NCI-H2171 (cell line): ENCODE results near the gene ATMIN.

Experiments
- DNase-seq: peaks from one replicate; lab custom pipeline; 2025; lab: John Stamatoyannopoulos, UW

The ATMIN gene

DNA sequence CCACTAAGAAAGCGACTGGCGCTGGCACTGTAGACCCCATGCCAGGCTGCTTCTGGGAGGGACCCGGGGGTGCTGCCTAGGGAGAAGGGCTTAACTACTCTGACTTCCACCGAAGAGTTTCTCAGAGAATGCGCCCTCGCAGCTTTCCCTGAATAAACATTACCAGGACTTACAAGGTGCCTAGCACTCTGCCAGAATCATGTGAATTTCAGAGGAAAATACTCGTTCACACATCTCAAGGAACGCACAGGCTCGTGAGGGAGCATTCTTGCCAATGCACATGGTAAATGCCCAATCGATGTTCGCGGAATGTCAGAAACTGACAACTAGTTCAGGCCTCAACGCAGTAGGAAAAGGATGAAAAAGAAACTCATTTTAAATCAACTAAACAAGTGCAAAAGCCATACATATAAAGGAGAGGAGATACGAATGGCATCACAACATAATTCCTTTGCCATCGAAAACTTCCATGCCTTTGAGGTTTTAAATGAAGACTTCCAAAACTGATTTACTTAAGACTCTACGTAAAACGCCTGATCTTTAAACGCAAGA lies 30.0 kb upstream of the ATMIN start:
- DNase-seq, result no peak

DNA sequence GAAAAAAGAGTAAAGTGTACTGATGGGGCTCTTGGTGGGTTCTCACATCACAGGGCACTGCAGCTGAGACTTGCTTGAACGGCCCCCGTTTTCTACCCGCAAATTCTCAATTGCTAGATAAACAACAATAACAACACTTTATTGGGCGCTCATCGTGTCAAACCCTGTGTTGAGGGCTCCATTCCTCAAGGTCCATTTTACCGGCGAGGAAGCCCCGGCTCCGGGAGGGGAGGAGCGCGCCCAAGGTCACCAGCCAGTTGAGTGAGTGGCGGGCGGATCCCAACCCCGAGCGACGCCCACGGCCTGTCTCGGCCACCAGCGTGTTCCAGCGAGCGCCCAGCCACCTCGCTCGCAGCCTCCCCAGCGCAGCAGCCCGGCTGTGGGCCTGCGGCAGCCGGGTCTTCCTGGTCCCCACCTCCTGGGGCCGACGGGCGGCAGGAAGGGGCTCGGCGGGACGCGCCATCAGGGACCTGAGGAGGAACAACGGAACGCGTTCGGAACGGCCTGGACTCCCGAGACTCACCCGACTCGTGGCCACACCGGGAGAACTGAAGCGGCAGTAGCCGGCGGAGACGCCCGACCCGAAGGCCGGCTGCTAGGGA lies 29.3 kb upstream of the ATMIN start:
- peak; percentile 8 for DNase-seq

DNA sequence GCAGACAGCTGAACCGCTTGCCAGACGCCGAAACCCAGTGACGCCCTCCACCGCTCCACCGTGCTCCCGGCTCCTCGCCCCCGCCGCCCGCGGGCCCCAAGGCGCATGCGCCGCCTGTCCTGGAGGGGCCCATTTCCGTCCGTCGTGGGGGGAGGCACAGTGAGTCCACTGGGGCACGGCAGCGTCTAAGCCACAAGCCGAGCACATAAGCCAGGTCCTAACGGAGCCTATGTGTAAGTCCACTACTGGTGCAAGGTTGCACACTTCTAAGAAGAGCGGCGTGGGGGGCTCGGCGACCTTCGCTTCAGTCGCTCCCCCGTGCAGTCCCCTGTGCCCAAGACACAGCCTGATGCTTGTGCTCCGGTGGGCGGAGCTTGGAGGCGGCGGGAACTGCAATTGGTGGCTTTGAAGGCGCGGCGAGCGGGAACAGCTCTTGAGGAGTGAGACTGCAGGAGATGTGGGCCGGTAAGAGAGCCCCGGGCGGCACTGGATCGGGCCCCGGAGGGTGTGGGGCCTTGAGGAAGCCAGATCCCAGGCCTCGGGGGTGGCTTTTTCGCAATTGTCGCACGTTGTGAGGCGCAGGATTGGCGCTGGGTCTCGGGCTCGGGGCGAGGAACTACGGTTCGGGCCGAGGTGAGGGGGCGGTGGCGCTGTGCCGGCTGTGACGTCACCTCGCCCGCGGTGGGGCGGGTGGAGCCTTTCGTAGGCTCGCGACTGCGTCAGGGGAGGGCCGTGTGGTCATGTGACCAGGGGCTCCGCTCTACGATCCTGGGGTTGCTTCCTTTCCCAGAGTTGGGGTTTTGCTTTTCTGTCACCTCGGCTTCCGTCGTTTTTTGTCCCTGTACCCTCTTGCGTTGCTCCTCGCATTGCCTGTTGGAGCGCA lies 28.6 kb upstream of the ATMIN start, which contains the start of the genes CENPN and CMC2:
CENPN (plus strand) TSS at position 402 of the 883 bp plus-strand sequence. CDS start 4,726 bp downstream, outside the sequence.
CMC2 (minus strand) TSS at position 73 of the 883 bp plus-strand sequence. CDS start 9,491 bp downstream, outside the sequence.
- DNase-seq, result peak; percentile 93

DNA sequence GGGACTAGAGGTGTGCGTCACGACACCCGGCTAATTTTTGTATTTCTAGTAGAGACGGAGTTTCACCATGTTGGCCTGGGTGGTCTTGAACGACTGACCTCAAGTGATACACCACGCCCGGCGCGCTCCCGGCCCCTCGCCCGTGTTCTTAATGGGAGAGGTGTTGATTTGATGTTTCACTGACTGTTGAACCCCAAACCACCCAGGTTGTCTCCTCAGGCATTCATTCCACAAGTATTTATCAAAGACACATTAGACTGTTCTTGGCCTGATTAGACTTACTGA lies 27.2 kb upstream of the ATMIN start:
- DNase-seq, result no peak

DNA sequence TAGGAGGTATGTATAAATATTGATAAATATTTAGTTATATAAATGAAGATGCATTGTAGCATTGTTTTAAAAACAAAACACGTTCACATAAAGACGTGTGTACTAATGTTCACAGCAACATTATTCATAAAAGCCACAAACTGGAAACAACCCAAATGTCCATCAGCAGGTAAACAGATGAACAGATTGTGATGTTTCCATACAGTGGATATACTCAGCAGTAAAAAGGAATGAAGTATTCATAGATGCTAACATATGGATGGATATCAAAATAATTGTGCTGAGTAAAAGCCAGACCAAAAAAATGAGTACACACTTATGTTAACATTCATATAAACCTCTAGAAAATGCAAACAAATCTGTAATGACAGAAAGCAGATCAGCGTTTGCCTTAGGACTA lies 22.7 kb upstream of the ATMIN start:
- no peak for DNase-seq

DNA sequence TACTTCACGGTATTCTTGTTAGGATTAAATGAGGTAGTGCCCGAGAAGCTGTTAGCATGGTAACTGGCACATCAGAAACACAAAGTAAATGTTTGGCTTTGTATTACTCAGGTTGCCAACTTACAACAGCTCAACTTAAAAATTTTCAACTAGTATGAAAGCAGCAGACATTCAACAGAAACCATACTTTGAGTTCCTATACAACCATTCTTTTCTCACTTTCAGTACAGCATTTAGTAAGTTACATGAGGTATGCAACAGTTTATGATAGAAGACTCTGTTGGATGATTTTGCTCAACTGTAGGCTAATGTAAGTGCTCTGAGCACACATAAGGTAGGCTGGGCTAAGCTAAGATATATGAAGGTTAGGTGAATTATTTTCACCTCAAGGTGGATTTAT lies 21.0 kb upstream of the ATMIN start:
- no peak for DNase-seq

DNA sequence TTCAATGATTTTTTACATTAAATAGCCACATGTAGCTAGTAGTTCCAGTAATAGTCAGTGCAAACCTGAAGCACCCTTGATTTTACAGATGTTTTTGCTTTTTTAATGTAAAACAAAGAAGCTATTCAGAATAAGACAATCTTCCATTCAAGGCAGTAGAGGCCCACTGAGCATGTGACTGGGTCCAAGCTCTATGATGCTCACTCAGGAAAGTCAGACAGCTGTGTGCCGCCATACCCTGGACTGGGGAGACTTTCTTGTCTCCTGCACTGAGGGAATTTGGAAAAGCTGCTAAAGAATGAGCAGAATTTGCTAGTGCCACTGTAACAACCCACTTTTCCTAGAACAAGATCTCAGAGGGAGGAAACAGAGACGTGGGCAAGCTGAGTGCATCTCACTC lies 17.1 kb upstream of the ATMIN start:
- DNase-seq, result no peak

DNA sequence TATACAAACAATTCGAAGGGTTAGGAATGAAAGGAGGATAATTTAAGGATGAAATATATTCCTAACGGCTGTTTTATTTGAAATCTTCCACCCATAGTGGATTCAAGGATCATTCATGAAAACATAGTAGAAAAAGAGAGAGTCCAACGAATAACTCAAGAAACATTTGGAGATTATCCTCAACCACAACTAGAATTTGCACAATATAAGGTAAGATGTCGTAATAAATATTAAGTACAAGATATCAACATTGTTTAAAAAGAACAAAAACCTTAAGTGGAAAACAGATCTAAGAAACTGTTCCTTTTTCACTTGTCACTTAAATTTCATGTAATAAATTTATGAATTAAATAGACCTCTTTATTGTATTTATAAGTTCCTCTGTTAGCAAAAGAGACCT lies 9.2 kb upstream of the ATMIN start:
- no peak for DNase-seq

DNA sequence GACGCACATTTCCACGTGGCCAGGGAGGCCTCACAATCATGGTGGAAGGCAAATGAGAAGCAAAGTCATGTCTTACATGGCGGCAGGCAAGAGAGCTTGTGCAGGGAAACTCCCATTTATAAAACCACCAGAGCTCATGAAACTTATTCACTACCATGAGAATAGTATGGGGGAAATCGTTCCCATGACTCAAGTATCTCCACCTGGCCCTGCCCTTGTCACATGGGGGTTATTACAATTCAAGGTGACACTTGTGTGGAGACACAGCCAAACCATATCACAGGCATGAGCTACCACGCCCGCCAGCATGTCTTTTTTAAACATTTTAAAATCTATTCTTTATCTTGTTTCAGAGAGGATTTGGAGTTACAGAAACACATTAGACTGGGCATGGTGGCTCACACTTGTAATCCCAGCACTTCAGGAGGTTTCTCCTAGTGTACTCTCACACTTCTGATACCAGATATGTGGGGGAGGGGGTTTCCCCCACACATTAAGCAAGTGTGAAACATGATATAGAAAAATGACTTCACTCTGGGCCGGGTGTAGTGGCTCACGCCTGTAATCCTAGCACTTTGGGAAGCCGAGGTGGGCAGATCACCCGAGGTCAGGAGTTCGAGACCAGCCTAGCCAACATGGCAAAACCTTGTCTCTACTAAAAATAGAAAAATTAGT lies 5.6 kb upstream of the ATMIN start:
- no peak for DNase-seq

DNA sequence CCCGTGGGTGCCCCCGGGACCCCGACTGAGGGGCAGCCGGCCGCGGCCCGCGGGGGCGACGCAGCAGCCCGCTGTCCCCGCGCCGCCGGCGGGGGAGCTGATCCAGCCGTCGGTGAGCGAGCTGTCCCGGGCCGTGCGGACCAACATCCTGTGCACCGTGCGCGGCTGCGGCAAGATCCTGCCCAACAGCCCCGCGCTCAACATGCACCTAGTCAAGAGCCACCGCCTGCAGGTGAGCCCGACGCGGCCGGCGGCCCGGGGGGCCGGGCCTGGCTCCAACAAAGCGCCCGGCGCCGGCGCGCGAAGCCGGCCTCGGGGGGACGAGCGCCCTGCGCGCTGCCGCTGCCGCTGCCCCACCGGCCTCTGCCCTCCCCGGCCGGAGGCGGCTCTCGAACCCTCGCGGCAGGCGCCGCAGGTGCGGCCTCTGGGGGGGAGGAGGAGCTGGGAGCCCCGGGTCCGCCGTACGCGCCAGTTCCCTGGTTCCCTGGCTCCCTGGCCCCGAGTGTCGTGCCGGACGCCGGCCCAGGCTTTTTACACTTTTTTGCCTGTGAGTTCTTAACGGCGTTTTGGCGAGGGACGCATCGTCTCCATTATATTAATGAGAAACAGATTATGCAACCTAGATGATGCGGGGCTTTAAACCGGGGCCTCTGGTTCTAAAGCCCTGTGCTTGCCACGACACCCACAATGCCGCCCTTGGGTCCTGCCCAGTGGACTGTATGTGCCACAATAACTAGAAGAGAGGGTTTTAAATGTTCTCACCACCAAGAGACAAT lies 521 bp downstream of the ATMIN start:
- peak; percentile 29 for DNase-seq

DNA sequence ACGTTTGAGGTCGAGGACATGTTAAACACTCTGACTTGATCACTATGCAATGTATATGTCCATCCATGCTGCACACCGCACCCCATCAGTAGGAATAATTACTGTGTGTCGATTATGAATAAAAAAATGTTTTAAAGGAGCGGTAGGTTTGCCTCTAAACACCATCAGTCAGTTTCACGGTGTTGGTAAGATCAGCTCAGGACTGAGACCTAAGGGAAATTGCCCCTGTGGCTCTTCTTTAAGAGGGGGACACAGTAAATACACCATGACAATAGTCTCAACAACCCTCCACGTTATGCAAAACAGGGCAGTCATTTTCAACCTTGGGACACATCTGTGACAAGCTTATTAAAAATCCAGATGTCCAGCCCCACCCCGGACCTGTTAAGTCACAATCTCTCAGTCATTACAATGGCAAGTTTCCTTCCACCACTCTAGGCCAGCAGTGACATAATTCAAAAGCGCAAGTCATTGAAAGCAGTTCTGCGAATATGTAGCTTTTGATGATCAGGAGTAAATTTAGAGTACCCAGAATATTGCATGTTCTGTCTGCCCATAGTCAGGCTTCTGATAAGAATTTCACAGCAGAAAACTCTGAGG lies 1.2 kb downstream of the ATMIN start:
- DNase-seq, result no peak

DNA sequence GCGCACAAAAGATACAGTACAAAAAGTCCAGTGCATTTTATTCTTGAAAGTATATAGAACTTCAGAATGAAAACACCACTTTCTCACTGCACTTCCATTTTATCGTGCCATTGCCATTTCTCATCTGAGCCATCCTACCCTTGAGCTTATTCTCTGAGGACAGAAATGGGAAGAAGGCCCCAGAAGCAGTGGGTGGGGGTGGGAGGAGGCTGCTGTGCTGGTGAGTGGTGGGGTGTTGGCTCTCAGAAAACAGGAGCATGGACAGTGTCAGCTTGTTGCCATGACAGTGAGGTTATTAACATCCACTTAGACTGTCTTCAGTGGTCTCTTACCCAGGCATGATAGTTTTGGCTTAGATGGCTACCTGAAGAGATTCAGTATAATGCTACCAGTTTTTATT lies 4.5 kb downstream of the ATMIN start:
- DNase-seq, result no peak

DNA sequence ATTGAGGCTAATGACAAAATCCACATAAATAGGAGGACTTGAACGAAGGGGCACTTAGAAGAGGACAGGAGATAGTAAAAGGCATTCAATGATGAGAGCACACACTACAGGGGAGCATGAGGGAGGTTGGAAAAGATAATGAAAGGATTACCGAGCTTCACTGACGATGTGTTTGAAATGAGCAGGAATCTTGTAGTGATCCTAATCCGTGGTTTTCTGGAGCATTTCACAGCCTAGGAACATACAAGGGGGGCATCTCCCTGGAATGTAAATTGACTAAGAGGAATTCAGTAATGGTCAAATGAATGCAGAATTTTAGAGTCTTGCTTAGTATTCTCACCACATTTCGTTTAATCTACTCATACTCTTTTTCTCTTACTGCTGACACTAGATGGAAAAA lies 5.2 kb downstream of the ATMIN start:
- no peak for DNase-seq

DNA sequence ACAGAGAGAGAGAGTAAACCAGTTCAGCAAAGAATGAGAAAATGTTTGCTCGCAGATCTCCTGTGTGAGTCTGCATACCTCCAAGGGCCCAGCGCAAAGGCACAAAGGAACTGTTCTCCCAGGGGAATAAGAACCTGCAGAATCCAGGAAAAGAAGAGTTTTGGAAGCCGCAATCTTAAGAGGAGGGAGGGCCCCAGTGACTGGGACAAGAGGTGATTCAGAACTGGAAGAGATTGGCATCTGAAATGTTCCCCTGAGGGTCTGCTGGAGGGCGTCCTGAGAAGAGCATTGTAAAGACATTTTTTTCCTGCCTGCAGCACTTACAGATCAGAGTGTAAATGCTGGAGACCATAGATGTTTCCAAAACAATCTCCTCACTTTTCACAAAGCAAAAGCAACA lies 6.1 kb downstream of the ATMIN start:
- DNase-seq, result no peak

DNA sequence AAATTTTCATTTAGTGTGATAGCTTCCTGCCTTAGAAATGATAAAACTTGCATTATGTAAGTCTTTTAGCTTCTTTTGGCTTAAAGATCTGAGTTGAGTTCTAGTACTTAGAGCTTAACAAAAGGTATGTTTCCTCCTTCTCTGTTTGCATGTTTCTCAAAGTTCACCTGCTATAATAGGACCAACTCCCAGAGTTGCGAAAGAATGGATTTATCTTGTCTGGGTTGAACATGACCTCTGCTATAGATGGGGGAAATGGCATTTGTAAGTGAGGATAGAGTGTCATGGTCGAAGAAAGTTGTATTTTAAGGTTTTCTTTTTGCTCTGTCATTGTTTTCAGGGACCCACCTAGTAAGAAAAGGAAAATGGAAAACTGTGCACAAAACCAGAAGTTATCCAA lies 7.2 kb downstream of the ATMIN start:
- no peak for DNase-seq

DNA sequence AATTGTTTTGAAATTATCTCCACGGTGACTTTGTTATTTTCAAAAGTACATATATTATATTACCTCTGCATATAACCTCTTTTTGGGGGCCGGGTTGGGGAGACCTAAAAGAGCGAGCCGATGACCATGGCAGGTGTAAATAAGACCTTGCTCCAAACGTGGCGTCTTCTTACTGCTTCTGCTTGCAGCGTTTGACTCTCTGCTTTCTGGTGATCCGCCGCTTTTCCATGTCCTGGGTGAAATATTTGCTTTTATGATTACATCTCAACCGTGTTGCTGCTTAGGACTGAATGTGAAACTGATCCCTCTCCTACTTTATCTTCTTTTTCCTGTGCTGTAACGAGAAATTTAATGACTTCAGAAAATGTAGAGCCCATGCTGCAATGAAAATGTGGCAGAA lies 18.1 kb downstream of the ATMIN start:
- no peak for DNase-seq

DNA sequence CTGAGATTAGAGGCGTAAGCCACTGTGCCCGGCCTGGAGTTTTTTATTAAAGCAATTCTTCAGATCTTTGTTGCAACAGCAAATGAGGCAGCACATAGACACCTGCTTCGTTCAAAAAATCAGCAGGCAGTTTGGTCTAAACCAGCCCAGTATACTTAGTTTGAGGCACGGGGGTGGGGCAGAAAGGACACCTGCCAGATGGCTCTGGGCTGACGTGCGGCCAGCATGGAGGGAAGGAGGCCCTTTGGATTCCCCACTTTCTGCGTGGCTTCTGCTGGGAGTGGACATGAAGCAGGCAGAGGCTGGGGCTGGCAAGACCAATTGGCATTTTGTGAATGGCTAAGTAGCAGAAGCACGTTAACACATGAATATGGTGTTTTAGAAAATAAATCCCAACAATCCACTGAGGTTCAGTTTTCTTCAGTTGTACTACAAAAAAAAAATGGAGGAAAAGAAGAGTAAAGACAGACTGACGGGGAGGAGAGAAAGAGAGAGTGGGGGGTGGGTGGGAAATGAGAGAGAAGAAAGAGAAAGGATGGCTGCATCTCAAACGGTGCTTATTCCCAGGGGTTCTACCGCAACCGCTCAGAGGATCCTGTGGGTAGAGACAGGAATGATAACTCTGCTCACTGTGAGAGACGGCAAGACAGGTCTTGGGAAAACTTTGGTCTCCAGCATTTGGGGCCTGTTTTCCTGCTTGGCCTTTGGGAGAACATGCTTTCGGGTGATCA lies 25.1 kb downstream of the ATMIN start:
- no peak for DNase-seq

DNA sequence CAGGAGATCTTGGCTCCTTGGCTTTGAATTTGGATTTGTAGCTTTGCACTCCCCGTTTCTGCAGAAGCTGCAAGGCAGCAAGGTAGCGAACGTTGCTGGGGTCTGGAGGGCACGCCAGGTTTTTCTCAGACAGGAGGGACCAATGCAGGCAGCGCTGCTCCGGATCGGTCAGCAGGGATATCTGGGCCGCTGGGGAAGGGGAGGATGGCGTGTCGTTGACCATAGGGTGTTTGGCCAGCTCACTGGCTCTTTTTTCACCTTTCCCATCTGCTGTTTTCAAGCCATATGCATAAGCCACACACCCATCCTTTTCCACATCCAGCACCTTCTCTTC lies 25.6 kb downstream of the ATMIN start:
- no peak for DNase-seq

DNA sequence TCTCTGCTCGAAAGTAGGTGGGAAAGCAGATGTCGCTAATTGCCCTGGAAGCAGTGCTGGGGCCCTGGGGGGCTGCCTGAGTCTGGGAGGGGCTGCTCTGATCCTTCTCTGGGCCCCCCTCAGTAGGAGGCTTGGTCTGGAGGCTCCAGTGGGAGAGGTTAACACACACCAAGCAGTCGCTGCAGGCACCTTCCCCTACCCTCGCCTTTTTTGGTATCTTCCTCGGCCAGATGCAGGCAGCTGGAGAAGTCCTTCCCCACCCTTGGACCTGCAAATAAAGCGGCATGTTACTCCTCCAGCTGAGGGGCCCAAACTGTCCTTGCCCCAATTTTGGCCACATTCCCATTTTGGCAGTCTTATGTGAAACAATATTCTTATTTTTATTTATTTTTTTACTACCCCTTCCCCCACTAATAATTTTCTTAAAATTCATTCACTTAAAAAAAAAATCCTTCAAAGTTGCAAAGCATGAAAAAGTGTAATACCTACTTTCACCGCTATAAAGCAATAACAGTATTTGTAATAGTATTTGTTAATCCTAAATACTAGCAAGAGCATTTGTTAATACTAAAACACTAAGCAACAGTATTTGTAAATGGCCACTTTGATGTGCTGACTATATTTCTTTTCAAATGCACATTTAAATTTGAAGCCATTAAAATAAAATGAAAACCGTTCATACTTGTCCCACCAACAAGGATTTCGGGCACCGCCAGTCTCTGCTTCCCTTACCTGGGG lies 26.4 kb downstream of the ATMIN start:
- no peak for DNase-seq

DNA sequence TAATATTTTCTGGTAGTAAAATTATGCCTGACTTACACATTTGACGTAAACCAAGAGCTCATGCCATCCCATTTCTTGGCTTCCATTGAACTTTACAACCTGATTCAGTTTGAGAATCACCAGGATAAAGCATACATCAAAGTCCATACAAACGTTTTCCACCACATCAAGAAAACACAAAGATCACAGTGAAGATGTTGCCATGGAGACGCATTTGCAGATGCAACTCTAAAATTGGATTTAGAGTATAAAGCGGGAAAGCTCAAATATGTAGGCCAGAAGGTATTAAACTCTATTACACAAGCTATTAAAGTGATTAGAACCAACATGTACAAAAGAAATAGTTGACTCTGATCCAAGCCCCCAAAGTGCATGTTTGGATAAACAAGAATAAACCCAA lies 31.0 kb downstream of the ATMIN start:
- DNase-seq, result no peak
